ENCODE measurements around the gene CITED2. TPM values are rescaled to one million over a fixed set of nuclear protein-coding genes. Genes with fewer than 3 reads are reported as not detected.

The CITED2 gene
- total RNA-seq, 4 donors from 2014 or later: 53.4 to 260 (median 159) TPM

DNA sequence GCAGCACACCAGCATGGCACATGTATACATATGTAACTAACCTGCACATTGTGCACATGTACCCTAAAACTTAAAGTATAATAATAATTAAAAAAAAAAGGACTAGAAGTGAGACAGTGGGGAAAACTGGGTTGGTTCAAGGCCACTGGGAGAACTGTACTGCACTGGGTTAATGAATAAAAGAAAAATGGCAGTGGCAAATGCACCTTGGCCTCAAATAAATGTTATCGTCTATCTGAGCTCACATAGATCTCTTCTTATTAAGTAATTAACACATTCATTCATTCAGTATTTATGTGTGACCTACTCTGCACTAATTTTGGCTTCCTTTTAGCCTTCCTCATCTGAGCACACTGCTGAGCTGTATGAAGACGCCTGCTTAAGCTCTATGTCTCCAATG is 17.5 kb downstream of the CITED2 start:
- Histone ChIP-seq H3K4me1 (no peaks in the 10 kb centered on the region), H3K27ac (no peak overlapping the region), H3K4me3 (no peak overlapping the region), H3K27me3 (no peaks in the 10 kb centered on the region), H3K36me3 (no peaks in the 10 kb centered on the region), H3K9me3 (no peaks in the 10 kb centered on the region)
- no peak for DNase-seq
- intact Hi-C loops (cut with DNase I; ENCODE audit: low total_unique reads): loop anchor here (10.0 kb wide), 1 partner anchor 772 kb away; no protein-coding TSS in a partner anchor
- TF ChIP-seq, protein P1, sequence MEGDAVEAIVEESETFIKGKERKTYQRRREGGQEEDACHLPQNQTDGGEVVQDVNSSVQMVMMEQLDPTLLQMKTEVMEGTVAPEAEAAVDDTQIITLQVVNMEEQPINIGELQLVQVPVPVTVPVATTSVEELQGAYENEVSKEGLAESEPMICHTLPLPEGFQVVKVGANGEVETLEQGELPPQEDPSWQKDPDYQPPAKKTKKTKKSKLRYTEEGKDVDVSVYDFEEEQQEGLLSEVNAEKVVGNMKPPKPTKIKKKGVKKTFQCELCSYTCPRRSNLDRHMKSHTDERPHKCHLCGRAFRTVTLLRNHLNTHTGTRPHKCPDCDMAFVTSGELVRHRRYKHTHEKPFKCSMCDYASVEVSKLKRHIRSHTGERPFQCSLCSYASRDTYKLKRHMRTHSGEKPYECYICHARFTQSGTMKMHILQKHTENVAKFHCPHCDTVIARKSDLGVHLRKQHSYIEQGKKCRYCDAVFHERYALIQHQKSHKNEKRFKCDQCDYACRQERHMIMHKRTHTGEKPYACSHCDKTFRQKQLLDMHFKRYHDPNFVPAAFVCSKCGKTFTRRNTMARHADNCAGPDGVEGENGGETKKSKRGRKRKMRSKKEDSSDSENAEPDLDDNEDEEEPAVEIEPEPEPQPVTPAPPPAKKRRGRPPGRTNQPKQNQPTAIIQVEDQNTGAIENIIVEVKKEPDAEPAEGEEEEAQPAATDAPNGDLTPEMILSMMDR (IDR thresholded peaks at IDR 0.05): no peak
- no peak for TF ChIP-seq POLR2A (IDR thresholded peaks at IDR 0.05)

GRCh38 chr6:139355777-139356445 is 18.5 kb downstream of the CITED2 start:
- Histone ChIP-seq H3K4me1 (no peaks in the 10 kb centered on the region), H3K9me3 (no peaks in the 10 kb centered on the region), H3K27ac (no peak overlapping the region), H3K27me3 (no peaks in the 10 kb centered on the region), H3K4me3 (no peak overlapping the region), H3K36me3 (no peaks in the 10 kb centered on the region)
- DNase-seq: no peak
- intact Hi-C loops (cut with DNase I; ENCODE audit: low total_unique reads): loop anchor here (10.0 kb wide), 1 partner anchor 771 kb away; no protein-coding TSS in a partner anchor
- TF ChIP-seq POLR2A (IDR thresholded peaks at IDR 0.05): no peak
- TF ChIP-seq, protein P1 (IDR thresholded peaks at IDR 0.05): no peak

DNA sequence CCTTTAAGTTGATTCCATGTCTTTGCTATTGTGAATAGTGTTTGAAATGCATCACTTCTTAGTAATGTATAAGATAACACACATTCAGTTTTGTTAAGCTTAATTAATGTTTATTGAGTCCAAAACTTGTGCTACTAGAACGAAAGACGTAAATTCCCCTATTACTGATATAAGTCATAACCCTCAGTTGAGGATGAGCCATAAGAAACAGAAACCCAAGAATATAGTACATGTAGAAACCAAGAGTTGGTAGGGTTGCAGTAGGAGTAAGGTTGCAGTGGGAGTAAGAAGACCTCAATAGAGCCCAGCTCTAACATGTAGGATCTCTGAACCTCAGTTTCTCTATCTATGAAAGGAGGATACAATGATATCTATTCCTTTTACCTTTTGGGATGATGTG is 19.3 kb downstream of the CITED2 start:
- DNase-seq: no peak
- intact Hi-C loops (cut with DNase I; ENCODE audit: low total_unique reads): loop anchor here (10.0 kb wide), 1 partner anchor 770 kb away; no protein-coding TSS in a partner anchor
- Histone ChIP-seq H3K9me3 (no peaks in the 10 kb centered on the region), H3K27ac (no peak overlapping the region), H3K4me3 (no peak overlapping the region), H3K27me3 (no peaks in the 10 kb centered on the region), H3K4me1 (no peaks in the 10 kb centered on the region), H3K36me3 (no peaks in the 10 kb centered on the region)
- TF ChIP-seq, protein P1 (IDR thresholded peaks at IDR 0.05): no peak
- TF ChIP-seq POLR2A (IDR thresholded peaks at IDR 0.05): no peak

- intact Hi-C loops (cut with DNase I; ENCODE audit: low total_unique reads): loop anchor here (10.0 kb wide), 1 partner anchor 769 kb away; no protein-coding TSS in a partner anchor
- H3K9me3 ChIP-seq: no peaks in the 10 kb centered on the region
- H3K36me3 ChIP-seq: no peaks in the 10 kb centered on the region
- TF ChIP-seq, protein P1 (IDR thresholded peaks at IDR 0.05): no peak
- TF ChIP-seq POLR2A (IDR thresholded peaks at IDR 0.05): no peak
- H3K4me1 ChIP-seq: no peaks in the 10 kb centered on the region
- H3K4me3 ChIP-seq: no peak overlapping the region
- H3K27ac ChIP-seq: no peak overlapping the region
- no peak for DNase-seq
- H3K27me3 ChIP-seq: no peaks in the 10 kb centered on the region
Observed at GRCh38 chr6:139354189-139354588, 20.3 kb downstream of the CITED2 start.

- TF ChIP-seq POLR2A (IDR thresholded peaks at IDR 0.05): no peak
- TF ChIP-seq, protein P1 (IDR thresholded peaks at IDR 0.05): no peak
- Histone ChIP-seq H3K9me3 (no peaks in the 10 kb centered on the region), H3K27me3 (no peaks in the 10 kb centered on the region), H3K4me1 (no peaks in the 10 kb centered on the region), H3K36me3 (no peaks in the 10 kb centered on the region), H3K27ac (no peak overlapping the region), H3K4me3 (no peak overlapping the region)
- no peak for DNase-seq
- intact Hi-C loops (cut with DNase I; ENCODE audit: low total_unique reads): loop anchor here (10.0 kb wide), 1 partner anchor 765 kb away; no protein-coding TSS in a partner anchor
Observed at GRCh38 chr6:139349464-139350020, 24.9 kb downstream of the CITED2 start.

All from uterus (tissue), 4 donors.